Thyroid gland (tissue), 4 donors: ENCODE measurements around the gene PTMS. TPM values are rescaled to one million over a fixed set of nuclear protein-coding genes. Genes with fewer than 3 reads are reported as not detected.
A peak's percentile ranks its signal among the peaks of the same experiment; 100 is the strongest.

ENCODE experiments used
- DNase-seq, 2 donors: peaks; one replicate each; pipeline ENCODE4 v3.0.0-alpha.2; 2019
- H3K27ac ChIP-seq, 3 donors: fragments of 200-600 bp; sonication (generic); 1 replicate in 2 of 3; 2 replicates in 1 of 3; pipeline ENCODE4 v1.5.1; 2016 to 2019; ENCODE audit warnings: mild to moderate bottlenecking in 1 of 3, moderate library complexity in 1 of 3
- H3K27me3 ChIP-seq: fragments of 200-600 bp; sonication (generic); one replicate; pipeline ENCODE4 v1.5.1; 2019
- H3K36me3 ChIP-seq, 2 donors: fragments of 200-600 bp; sonication (generic); one replicate each; pipeline ENCODE4 v1.5.1; 2016 to 2019
- H3K4me1 ChIP-seq, 2 donors: fragments of 200-600 bp; sonication (generic); one replicate each; pipeline ENCODE4 v1.5.1; 2017 to 2019
- H3K4me3 ChIP-seq, 3 donors: fragments of 200-600 bp; sonication (generic); replicated peaks in 1 of 3; 1 replicate in 2 of 3; 2 replicates in 1 of 3; pipeline ENCODE4 v1.5.1; 2016; ENCODE audit warnings: mild to moderate bottlenecking in 1 of 3
- H3K9me3 ChIP-seq: fragments of 200-600 bp; sonication (generic); one replicate; pipeline ENCODE4 v1.5.1; 2017
- CTCF ChIP-seq, 6 experiments: fragments of 200-600 bp in 3 of 6; fragments of 450-650 bp in 3 of 6; sonication (generic) in 3 of 6; IDR thresholded peaks; one replicate each; pipeline ENCODE4 v1.5.1; 2016 to 2019; ENCODE audit warnings: antibody characterized with exemption in 6 of 6, mild to moderate bottlenecking in 2 of 6, inconsistent platforms in 1 of 6, moderate library complexity in 1 of 6
- POLR2A ChIP-seq, 2 donors: fragments of 450-650 bp; IDR thresholded peaks; one replicate each; pipeline ENCODE4 v1.6.1; 2017; ENCODE audit warnings: antibody characterized with exemption in 2 of 2, mild to moderate bottlenecking in 2 of 2, moderate library complexity in 1 of 2
- WGBS, 2 donors: methylation state at CpG; one replicate each; pipeline ENCODE4 v1.1.5; 2017; 5-methylcytosine and 5-hydroxymethylcytosine counted together
- intact Hi-C: fragments of 100-400 bp; cut with DNase I; formaldehyde crosslinking; loops from one replicate; pipeline ENCODE4 v1.15.1; 2023
- total RNA-seq, 4 donors: library from RNA; depleted of rRNA; stranded (reverse); fragments of >200 nt; gene quantifications; one replicate each; pipeline ENCODE4 v1.2.3, GENCODE V29; 2016

The PTMS gene
- total RNA-seq, 4 donors from 2014 or later, result 60.0 to 186 (median 103) TPM

GRCh38 chr12:6752921-6753771 is 13.0 kb upstream of the PTMS start, which contains the start of gene MLF2:
Gene MLF2, minus strand, starts transcription at chr12:6753141. Its CDS starts 807 bp downstream, at chr12:6752334.
- peak; percentile 98 to 99 for DNase-seq
- Histone ChIP-seq H3K4me1 (peaks cover 4 to 16% of the 10 kb centered on the region in 2 donors), H3K27ac (peak within 1 kb of the TSS; percentile 98 to 99 (median 99)), H3K9me3 (no peaks in the 10 kb centered on the region), H3K4me3 (peak within 1 kb of the TSS; percentile 63 to 96 (median 86)), H3K36me3 (peaks cover 29 to 31% of the 10 kb centered on the region in 2 donors), H3K27me3 (no peaks in the 10 kb centered on the region)
- TF ChIP-seq CTCF (IDR thresholded peaks at IDR 0.05) (no peak), POLR2A (IDR thresholded peaks at IDR 0.05) (peak; percentile 91 to 99)
- intact Hi-C loops, result no loop called here
- WGBS, 2 donors, result 0 to 1% methylated on average over 29 to 31 of the region's 62 CpGs

- peaks cover 22 to 24% of the 10 kb centered on the region in 2 donors for H3K36me3 ChIP-seq
- peak overlapping the region; percentile 61 to 99 (median 98) for H3K27ac ChIP-seq
- no peak for TF ChIP-seq POLR2A (IDR thresholded peaks at IDR 0.05)
- peak; percentile 83 to 99 (median 96) for TF ChIP-seq CTCF (IDR thresholded peaks at IDR 0.05)
- H3K4me1 ChIP-seq, result peaks cover 4 to 16% of the 10 kb centered on the region in 2 donors
- no peak overlapping the region for H3K4me3 ChIP-seq
- no peaks in the 10 kb centered on the region for H3K9me3 ChIP-seq
- WGBS, 2 donors, result 0% methylated on average over 6 to 7 of the region's 7 CpGs
- intact Hi-C loops, result loop anchor here (2.0 kb wide), 1 partner anchor 25 kb away; no protein-coding TSS in a partner anchor
- no peak for DNase-seq
- H3K27me3 ChIP-seq, result no peaks in the 10 kb centered on the region
These were observed 12.3 kb upstream of the PTMS start for GRCh38 chr12:6753772-6754356.

- no peak for DNase-seq
- TF ChIP-seq POLR2A (IDR thresholded peaks at IDR 0.05), result no peak
- TF ChIP-seq CTCF (IDR thresholded peaks at IDR 0.05), result no peak
- Histone ChIP-seq H3K36me3 (peaks cover 16 to 18% of the 10 kb centered on the region in 2 donors), H3K27ac (peak overlapping the region; percentile 61 to 99 (median 98)), H3K9me3 (no peaks in the 10 kb centered on the region), H3K4me1 (peaks cover 4 to 16% of the 10 kb centered on the region in 2 donors), H3K27me3 (no peaks in the 10 kb centered on the region), H3K4me3 (no peak overlapping the region)
- WGBS, 2 donors, result 87 to 92% methylated on average over 2 of the region's 2 CpGs
- intact Hi-C loops, result loop anchor here (2.0 kb wide), 1 partner anchor 24 kb away; no protein-coding TSS in a partner anchor
These were observed 11.8 kb upstream of the PTMS start for GRCh38 chr12:6754411-6754810.

GRCh38 chr12:6757028-6757690 is 9.0 kb upstream of the PTMS start:
- H3K27ac ChIP-seq, result no peak overlapping the region
- H3K36me3 ChIP-seq, result no peaks in the 10 kb centered on the region
- no peaks in the 10 kb centered on the region for H3K9me3 ChIP-seq
- WGBS, 2 donors, result 76 to 80% methylated on average over 8 of the region's 8 CpGs
- TF ChIP-seq POLR2A (IDR thresholded peaks at IDR 0.05) (no peak), CTCF (IDR thresholded peaks at IDR 0.05) (no peak)
- no peak for DNase-seq
- H3K4me3 ChIP-seq, result no peak overlapping the region
- intact Hi-C loops, result no loop called here
- peaks cover 2 to 10% of the 10 kb centered on the region in 2 donors for H3K4me1 ChIP-seq
- no peaks in the 10 kb centered on the region for H3K27me3 ChIP-seq
